PC-9 (cell line): Measurements from ENCODE around the gene ZNF229. TPM values are rescaled to one million over a fixed set of nuclear protein-coding genes. Genes with fewer than 3 reads are reported as not detected.

Source experiments
- BruUV-seq: library from RNA; stranded (reverse); fragments of 400-500 nt; replicated peaks from 2 replicates; lab custom pipeline; 2021; lab: Mats Ljungman, UMichigan
- CTCF ChIA-PET: fragments of 300-600 bp; sonication (Branson Sonifier 250); formaldehyde crosslinking; loops from one replicate; lab custom pipeline; 2022; ENCODE audit warnings: antibody characterized with exemption; lab: Charles Lee
- POLR2A ChIA-PET: fragments of 300-600 bp; sonication (Branson Sonifier 250); formaldehyde crosslinking; loops from one replicate; lab custom pipeline; 2022; ENCODE audit warnings: antibody characterized with exemption; ENCODE audit not compliant: unreplicated experiment; lab: Charles Lee
- DNase-seq, 2 experiments: peaks; one replicate each; pipeline versions ENCODE4 v3.0.0 to v3.0.0-alpha.2; 2015 to 2022; ENCODE audit warnings: mixed read lengths in 1 of 2
- H2AFZ ChIP-seq: fragments of 200-600 bp; sonication (generic); 2 replicates; pipeline ENCODE4 v1.8.1; 2017; ENCODE audit warnings: antibody characterized with exemption
- H3F3A ChIP-seq: fragments of 200-600 bp; sonication (generic); 2 replicates; pipeline ENCODE4 v1.8.1; 2017; ENCODE audit warnings: antibody characterized with exemption, mild to moderate bottlenecking, low read depth; ENCODE audit not compliant: insufficient read depth
- H3K27ac ChIP-seq: fragments of 200-600 bp; sonication (generic); 2 replicates; pipeline ENCODE4 v1.6.1; 2016; ENCODE audit warnings: mixed run types
- H3K27me3 ChIP-seq: fragments of 200-600 bp; sonication (generic); 2 replicates; pipeline ENCODE4 v1.6.1; 2016; ENCODE audit warnings: low read depth, mixed run types; ENCODE audit not compliant: insufficient read depth
- H3K36me3 ChIP-seq: fragments of 200-600 bp; sonication (generic); 2 replicates; pipeline ENCODE4 v1.6.1; 2016; ENCODE audit warnings: low read depth, mixed run types
- H3K4me1 ChIP-seq: fragments of 200-600 bp; sonication (generic); replicated peaks from 2 replicates; pipeline ENCODE4 v1.6.1; 2016; ENCODE audit warnings: mixed run types; ENCODE audit not compliant: insufficient read depth
- H3K4me2 ChIP-seq: fragments of 200-600 bp; sonication (generic); 2 replicates; pipeline ENCODE4 v1.6.1; 2017; ENCODE audit warnings: mixed run types
- H3K4me3 ChIP-seq: fragments of 200-600 bp; sonication (generic); 2 replicates; pipeline ENCODE4 v1.6.1; 2016; ENCODE audit warnings: mixed run types
- H3K79me2 ChIP-seq: fragments of 200-600 bp; sonication (generic); 2 replicates; pipeline ENCODE4 v1.6.1; 2017; ENCODE audit warnings: low read depth, mixed run types
- H3K9me2 ChIP-seq: fragments of 200-600 bp; sonication (generic); 2 replicates; pipeline ENCODE4 v1.8.1; 2017; ENCODE audit warnings: mild to moderate bottlenecking; ENCODE audit not compliant: insufficient read depth
- H3K9me3 ChIP-seq: fragments of 200-600 bp; sonication (generic); 2 replicates; pipeline ENCODE4 v1.8.1; 2016; ENCODE audit warnings: low read depth; ENCODE audit not compliant: insufficient read depth
- H4K20me1 ChIP-seq: fragments of 200-600 bp; sonication (generic); 2 replicates; pipeline ENCODE4 v1.8.1; 2017; ENCODE audit not compliant: insufficient read depth
- CTCF ChIP-seq: fragments of 200-600 bp; sonication (generic); conservative IDR thresholded peaks from 2 replicates; pipeline ENCODE4 v1.6.1; 2017; ENCODE audit warnings: mixed run types, antibody characterized with exemption, mild to moderate bottlenecking, moderate library complexity
- EZH2 ChIP-seq: fragments of 200-600 bp; sonication (generic); IDR thresholded peaks from 2 replicates; pipeline ENCODE4 v1.8.0; 2017; ENCODE audit warnings: antibody characterized with exemption, low read depth
- intact Hi-C: fragments of 100-400 bp; cut with micrococcal nuclease; formaldehyde crosslinking; loops from one replicate; pipeline ENCODE4 v1.10.0; 2022; ENCODE audit not compliant: unreplicated experiment
- total RNA-seq: library from RNA; stranded (reverse); gene quantifications from 2 replicates; pipeline ENCODE4 v1.2.3, GENCODE V29; 2021

ZNF229 gene
- total RNA-seq, 1 experiment from 2014 or later: 11.3 TPM

DNA sequence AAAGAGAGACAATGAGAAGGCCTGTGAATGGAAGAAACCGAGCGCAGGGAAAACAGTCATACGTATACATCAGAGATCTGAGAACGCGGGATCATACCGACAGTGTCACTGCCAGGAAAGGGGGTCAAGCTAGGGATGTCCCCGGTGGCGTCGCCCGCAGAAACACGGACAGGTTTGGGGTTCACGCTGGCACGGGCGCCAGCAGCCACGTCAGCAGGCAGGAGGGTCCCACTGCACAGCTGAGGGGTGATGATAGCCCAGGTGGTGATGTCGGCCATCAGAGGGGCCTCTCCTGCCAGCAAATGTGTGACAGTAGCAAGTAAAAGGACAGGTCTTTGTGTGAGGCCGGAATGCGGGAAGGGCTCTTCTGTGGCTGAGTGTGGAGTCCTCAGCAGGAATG lies 3.4 kb upstream of the ZNF229 start:
- peak overlapping the region; percentile 10; the same call in 1 of the 2 replicates for H3K4me2 ChIP-seq
- no peak for TF ChIP-seq CTCF
- no peak for TF ChIP-seq EZH2
- H3K36me3 ChIP-seq: peaks cover 11% of the 10 kb centered on the region
- no peaks in the 10 kb centered on the region for H3K9me2 ChIP-seq
- no TSS peak for BruUV-seq
- H3K4me1 ChIP-seq: peaks cover 15% of the 10 kb centered on the region
- intact Hi-C loops: no loop called here
- H3K4me3 ChIP-seq: no peak overlapping the region
- no peak for DNase-seq
- CTCF ChIA-PET: no interaction called here
- POLR2A ChIA-PET: no interaction called here
- no peaks in the 10 kb centered on the region for H3F3A ChIP-seq
- no peak overlapping the region for H3K27ac ChIP-seq
- peaks cover 12% of the 10 kb centered on the region; the same call in 1 of the 2 replicates for H3K79me2 ChIP-seq
- peaks cover 58% of the 10 kb centered on the region for H3K27me3 ChIP-seq
- peaks cover 41% of the 10 kb centered on the region for H3K9me3 ChIP-seq
- H2AFZ ChIP-seq: peak overlapping the region; percentile 36; the same call in 1 of the 2 replicates
- H4K20me1 ChIP-seq: no peaks in the 10 kb centered on the region

DNA sequence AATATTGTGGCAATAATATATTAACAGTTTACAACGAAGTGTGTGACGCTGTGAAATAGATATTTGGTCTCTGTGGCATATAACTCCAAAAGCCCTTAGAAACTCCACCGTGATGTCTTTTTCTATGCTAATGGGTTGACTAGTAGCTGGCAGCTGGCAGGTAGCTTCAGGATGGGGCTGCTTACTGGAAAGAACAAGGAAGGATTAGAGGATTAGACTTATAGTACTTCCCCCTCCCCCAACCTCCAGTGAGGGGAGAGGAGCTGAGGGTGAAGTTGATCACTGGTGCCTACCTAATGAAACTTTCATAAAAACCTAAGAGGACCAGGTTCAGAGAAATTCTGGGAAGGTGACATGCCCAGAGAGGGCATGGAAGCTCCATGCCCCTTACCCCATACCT lies 9.8 kb downstream of the ZNF229 start:
- ChIA-PET POLR2A (no interaction called here), CTCF (no interaction called here)
- DNase-seq: no peak
- no peaks in the 10 kb centered on the region for H3K79me2 ChIP-seq
- H3K4me3 ChIP-seq: no peak overlapping the region
- TF ChIP-seq EZH2 (no peak), CTCF (no peak)
- H3K27me3 ChIP-seq: no peaks in the 10 kb centered on the region
- H4K20me1 ChIP-seq: no peaks in the 10 kb centered on the region
- intact Hi-C loops: no loop called here
- peaks cover 34% of the 10 kb centered on the region for H3K9me3 ChIP-seq
- no peaks in the 10 kb centered on the region for H3K9me2 ChIP-seq
- H3F3A ChIP-seq: no peaks in the 10 kb centered on the region
- H3K27ac ChIP-seq: no peak overlapping the region
- H3K4me2 ChIP-seq: no peak overlapping the region
- peaks cover 60% of the 10 kb centered on the region for H3K36me3 ChIP-seq
- no peak overlapping the region for H2AFZ ChIP-seq
- BruUV-seq: no TSS peak
- H3K4me1 ChIP-seq: no peaks in the 10 kb centered on the region

- intact Hi-C loops: no loop called here
- no peak overlapping the region for H2AFZ ChIP-seq
- no peak overlapping the region for H3K4me3 ChIP-seq
- ChIA-PET CTCF (no interaction called here), POLR2A (no interaction called here)
- no peak overlapping the region for H3K4me2 ChIP-seq
- H3K36me3 ChIP-seq: peaks cover 61% of the 10 kb centered on the region
- no TSS peak for BruUV-seq
- no peaks in the 10 kb centered on the region for H3K9me2 ChIP-seq
- H3F3A ChIP-seq: no peaks in the 10 kb centered on the region
- peaks cover 62% of the 10 kb centered on the region for H3K9me3 ChIP-seq
- H4K20me1 ChIP-seq: no peaks in the 10 kb centered on the region
- H3K4me1 ChIP-seq: no peaks in the 10 kb centered on the region
- H3K79me2 ChIP-seq: no peaks in the 10 kb centered on the region
- no peak for TF ChIP-seq CTCF
- no peak for TF ChIP-seq EZH2
- no peak for DNase-seq
- H3K27ac ChIP-seq: no peak overlapping the region
- H3K27me3 ChIP-seq: no peaks in the 10 kb centered on the region
These were observed 12.8 kb downstream of the ZNF229 start for GRCh38 chr19:44435441-44435840.
